ENCODE results near the gene POLN. TPM values are rescaled to one million over a fixed set of nuclear protein-coding genes. Genes with fewer than 3 reads are reported as not detected.
A peak's percentile ranks its signal among the peaks of the same experiment; 100 is the strongest.

Gene POLN
- total RNA-seq, 4 donors from 2014 or later: 0.27 to 2.6 (median 1.4) TPM

GRCh38 chr4:2059046-2059725 is 182.7 kb downstream of the POLN start, which contains the start of gene NAT8L:
Gene NAT8L, plus strand, starts transcription at chr4:2059327. Its CDS starts 185 bp downstream, at chr4:2059512.
- TF ChIP-seq EP300 (IDR thresholded peaks at IDR 0.05; ENCODE audit: low read depth) (no peak), POLR2A (IDR thresholded peaks at IDR 0.05) (no peak), POLR2AphosphoS5 (IDR thresholded peaks at IDR 0.05) (no peak), CTCF (IDR thresholded peaks at IDR 0.05) (no peak)
- Histone ChIP-seq H3K4me3 (peak within 1 kb of the TSS in 3 of 4 donors; percentile 19 to 46 (median 36)), H3K9me3 (no peaks in the 10 kb centered on the region), H3K27ac (no peak within 1 kb of the TSS), H3K36me3 (no peaks in the 10 kb centered on the region), H3K4me1 (peaks cover 0 to 20% (median 11%) of the 10 kb centered on the region in 4 donors), H3K27me3 (peaks cover 79% of the 10 kb centered on the region)
- 0% methylated on average over 7 of the region's 119 CpGs; no CpG with 5 or more reads in 1 of the 2 donors for WGBS, 2 donors (ENCODE audit: low coverage in 1 of 2)
- intact Hi-C loops (cut with DNase I; ENCODE audit: low total_unique reads) (no loop called here), in situ Hi-C loops (cut with MboI; ENCODE audit: low pct_ligation_motif_present in 1 of 4, low pct_unique_long_range_greater_than_20kb in 1 of 4, low sequenced_read_pairs in 3 of 4) (no loop called here)
- DNase-seq: no peak

GRCh38 chr4:2058264-2059045 is 183.5 kb downstream of the POLN start:
- no peak for DNase-seq
- intact Hi-C loops (cut with DNase I; ENCODE audit: low total_unique reads) (no loop called here), in situ Hi-C loops (cut with MboI; ENCODE audit: low pct_ligation_motif_present in 1 of 4, low pct_unique_long_range_greater_than_20kb in 1 of 4, low sequenced_read_pairs in 3 of 4) (no loop called here)
- H3K36me3 ChIP-seq: no peaks in the 10 kb centered on the region
- 3% methylated on average over 33 of the region's 93 CpGs; no CpG with 5 or more reads in 1 of the 2 donors for WGBS, 2 donors (ENCODE audit: low coverage in 1 of 2)
- TF ChIP-seq EP300 (IDR thresholded peaks at IDR 0.05; ENCODE audit: low read depth): no peak
- TF ChIP-seq CTCF (IDR thresholded peaks at IDR 0.05): no peak
- TF ChIP-seq POLR2AphosphoS5 (IDR thresholded peaks at IDR 0.05): no peak
- no peak for TF ChIP-seq POLR2A (IDR thresholded peaks at IDR 0.05)
- H3K27ac ChIP-seq: no peak overlapping the region
- peaks cover 86% of the 10 kb centered on the region for H3K27me3 ChIP-seq
- H3K9me3 ChIP-seq: no peaks in the 10 kb centered on the region
- peaks cover 0 to 20% (median 11%) of the 10 kb centered on the region in 4 donors for H3K4me1 ChIP-seq
- H3K4me3 ChIP-seq: peak overlapping the region in 3 of 4 donors; percentile 19 to 46 (median 36)

GRCh38 chr4:2057382-2058065 is 184.4 kb downstream of the POLN start:
- no peak for DNase-seq
- intact Hi-C loops (cut with DNase I; ENCODE audit: low total_unique reads) (no loop called here), in situ Hi-C loops (cut with MboI; ENCODE audit: low pct_ligation_motif_present in 1 of 4, low pct_unique_long_range_greater_than_20kb in 1 of 4, low sequenced_read_pairs in 3 of 4) (no loop called here)
- Histone ChIP-seq H3K36me3 (no peaks in the 10 kb centered on the region), H3K27me3 (peaks cover 89% of the 10 kb centered on the region), H3K4me3 (no peak overlapping the region), H3K4me1 (peaks cover 0 to 20% (median 11%) of the 10 kb centered on the region in 4 donors), H3K27ac (no peak overlapping the region), H3K9me3 (no peaks in the 10 kb centered on the region)
- WGBS, 2 donors (ENCODE audit: low coverage in 1 of 2): 58 to 72% methylated on average over 13 to 26 of the region's 26 CpGs
- TF ChIP-seq CTCF (IDR thresholded peaks at IDR 0.05) (no peak), EP300 (IDR thresholded peaks at IDR 0.05; ENCODE audit: low read depth) (no peak), POLR2AphosphoS5 (IDR thresholded peaks at IDR 0.05) (no peak), POLR2A (IDR thresholded peaks at IDR 0.05) (no peak)

- Histone ChIP-seq H3K9me3 (no peaks in the 10 kb centered on the region), H3K27me3 (peaks cover 86% of the 10 kb centered on the region), H3K36me3 (no peaks in the 10 kb centered on the region), H3K4me1 (peaks cover 0 to 7% (median 3%) of the 10 kb centered on the region in 4 donors), H3K27ac (no peak overlapping the region), H3K4me3 (no peak overlapping the region)
- intact Hi-C loops (cut with DNase I; ENCODE audit: low total_unique reads) (no loop called here), in situ Hi-C loops (cut with MboI; ENCODE audit: low pct_ligation_motif_present in 1 of 4, low pct_unique_long_range_greater_than_20kb in 1 of 4, low sequenced_read_pairs in 3 of 4) (no loop called here)
- TF ChIP-seq CTCF (IDR thresholded peaks at IDR 0.05) (no peak), POLR2A (IDR thresholded peaks at IDR 0.05) (no peak), POLR2AphosphoS5 (IDR thresholded peaks at IDR 0.05) (no peak), EP300 (IDR thresholded peaks at IDR 0.05; ENCODE audit: low read depth) (no peak)
- 59 to 71% methylated on average over 5 to 6 of the region's 6 CpGs for WGBS, 2 donors (ENCODE audit: low coverage in 1 of 2)
- DNase-seq: no peak
Observed at GRCh38 chr4:2054217-2054616, 187.7 kb downstream of the POLN start.

Data from transverse colon (tissue), 4 donors.